Measurements from ENCODE around the gene SETD1A.
"Not testable (repeated sequence)": the region's sequence is repeated elsewhere in the genome, so short reads cannot be mapped to it uniquely, and the experiment has no call there.

The SETD1A gene

DNA sequence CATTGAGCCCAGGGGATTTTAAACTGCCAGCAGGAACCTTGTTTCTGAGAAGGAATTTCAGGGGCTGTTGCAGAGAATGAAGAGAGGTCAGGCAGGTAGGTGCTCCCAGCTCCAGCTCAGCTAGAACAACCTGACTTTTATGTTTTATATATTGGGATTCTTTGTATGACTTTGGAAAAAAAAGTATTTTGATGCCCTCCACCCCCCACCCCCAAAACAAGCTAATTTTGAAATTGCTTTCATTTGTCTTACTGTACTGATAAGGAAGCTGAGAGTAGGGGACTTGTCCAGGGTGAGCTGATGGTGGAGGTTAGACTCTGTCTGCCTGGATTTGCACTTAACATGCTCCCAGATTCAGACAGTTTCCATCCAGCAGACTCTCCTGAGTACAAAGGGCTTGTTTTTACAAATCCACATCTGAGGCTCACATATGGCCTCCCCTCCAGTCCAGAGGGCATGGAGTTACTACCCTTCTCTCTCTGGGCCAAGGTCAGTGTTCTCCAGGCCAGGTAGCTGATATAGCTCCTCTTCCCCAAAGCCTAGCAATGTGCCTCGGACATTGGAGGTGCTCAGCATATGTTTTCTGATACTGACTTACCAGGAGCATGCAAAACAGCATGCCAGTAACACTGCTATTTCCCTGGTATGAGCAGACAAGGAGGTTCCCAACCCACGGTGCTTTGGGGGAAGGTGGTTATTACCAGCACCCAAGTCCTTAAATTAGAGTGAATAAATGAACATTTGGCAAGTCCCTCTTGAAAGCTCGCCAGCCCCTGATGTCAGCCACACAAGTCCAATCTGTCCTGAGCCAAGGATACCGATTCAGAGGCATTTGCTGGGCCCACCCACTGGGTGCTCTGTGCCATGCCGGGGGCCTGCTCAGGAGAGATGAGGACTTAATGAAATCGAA lies 41.6 kb downstream of the SETD1A start:
- ATAC-seq (no peak), DNase-seq (no peak)

DNA sequence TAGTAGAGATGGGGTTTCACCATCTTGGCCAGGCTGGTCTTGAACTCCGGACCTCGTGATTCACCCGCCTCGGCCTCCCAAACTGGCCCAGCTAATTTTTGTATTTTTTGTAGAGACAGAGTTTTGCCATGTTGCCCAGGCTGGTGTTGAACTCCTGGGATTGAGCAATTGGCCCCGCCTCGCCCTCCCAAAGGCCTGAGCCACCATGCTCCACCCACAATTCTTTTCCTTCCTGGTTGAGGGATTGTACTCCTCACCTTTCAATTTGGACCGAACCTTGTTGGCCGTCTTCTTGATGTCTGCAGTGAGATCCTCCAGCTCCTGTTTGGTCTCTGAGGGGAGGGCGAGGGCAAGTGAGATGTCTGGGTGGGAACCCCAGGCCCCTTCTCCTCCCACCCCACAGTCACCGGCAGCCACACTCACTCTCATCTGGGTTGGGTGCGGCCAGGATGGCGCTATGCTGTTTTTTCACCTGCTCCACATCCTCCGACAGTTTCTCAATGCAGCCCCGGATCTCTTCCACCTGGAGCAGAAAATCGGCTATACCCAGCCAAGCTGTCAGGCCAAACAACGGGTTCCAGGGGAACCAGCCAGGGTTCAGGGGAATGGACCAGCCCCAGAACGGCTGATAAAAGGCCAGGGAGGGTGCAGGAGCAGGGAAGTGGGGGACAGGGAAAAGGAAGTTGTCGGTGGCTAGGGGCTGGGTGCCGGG lies 43.3 kb downstream of the SETD1A start:
- DNase-seq, result no peak
- ATAC-seq, result no peak

DNA sequence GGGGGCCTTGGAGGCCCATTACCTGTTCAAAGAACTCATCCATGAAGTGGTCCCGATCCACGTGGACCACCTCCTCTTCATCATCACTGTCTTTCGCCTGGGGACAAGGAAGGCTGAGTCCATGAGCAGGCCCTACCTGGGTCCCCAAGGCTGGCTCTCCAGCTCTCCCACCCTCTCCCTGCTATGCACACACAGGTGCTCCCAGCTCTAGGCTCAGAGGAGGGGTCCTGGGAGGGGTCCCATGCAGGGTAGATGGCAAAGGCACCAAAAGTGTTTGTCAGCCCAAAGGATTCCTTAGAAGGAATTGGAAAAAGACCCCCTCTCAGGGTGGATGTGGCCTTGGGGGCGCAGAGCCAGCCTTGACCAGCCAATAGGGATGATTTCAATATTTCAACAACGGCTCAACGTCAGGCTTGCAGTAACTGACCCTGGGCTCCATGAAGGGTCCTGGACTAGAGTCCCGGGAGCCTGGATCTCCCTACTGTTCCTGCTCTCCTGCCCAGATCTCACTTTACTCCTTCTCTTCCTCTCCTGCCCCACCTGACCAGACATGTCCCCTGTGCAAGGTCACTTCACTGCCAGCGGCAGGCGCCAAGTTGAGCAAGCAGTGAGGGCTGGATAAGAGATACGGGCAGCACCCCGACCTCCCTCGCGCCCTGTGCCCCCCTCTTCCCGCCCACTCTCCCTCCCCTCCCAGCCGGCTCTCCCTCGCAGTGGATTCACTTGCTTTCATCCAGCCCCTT lies 44.1 kb downstream of the SETD1A start:
- DNase-seq, result no peak
- ATAC-seq, result no peak

DNA sequence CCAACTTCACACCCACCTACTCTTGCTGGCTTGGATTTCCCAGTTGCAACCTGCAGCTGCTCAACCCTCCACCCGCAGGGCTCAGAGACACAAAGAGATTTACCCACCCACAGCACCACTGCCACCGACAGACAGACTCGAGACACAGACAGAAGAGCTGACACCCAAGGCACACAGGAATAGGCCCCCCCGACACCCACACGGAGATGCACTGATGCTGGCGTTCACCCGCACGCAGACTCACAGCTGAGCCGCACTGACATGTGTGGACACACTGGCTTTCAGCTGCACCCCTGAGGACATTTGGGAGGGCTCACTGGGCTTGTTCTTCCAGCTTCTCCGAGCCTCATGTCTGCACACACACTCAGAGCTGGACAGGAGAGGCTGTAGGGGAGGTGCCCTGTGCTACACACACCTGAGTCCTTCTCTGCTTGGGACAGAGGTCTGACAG lies 44.7 kb downstream of the SETD1A start:
- DNase-seq (no peak), ATAC-seq (no peak)

DNA sequence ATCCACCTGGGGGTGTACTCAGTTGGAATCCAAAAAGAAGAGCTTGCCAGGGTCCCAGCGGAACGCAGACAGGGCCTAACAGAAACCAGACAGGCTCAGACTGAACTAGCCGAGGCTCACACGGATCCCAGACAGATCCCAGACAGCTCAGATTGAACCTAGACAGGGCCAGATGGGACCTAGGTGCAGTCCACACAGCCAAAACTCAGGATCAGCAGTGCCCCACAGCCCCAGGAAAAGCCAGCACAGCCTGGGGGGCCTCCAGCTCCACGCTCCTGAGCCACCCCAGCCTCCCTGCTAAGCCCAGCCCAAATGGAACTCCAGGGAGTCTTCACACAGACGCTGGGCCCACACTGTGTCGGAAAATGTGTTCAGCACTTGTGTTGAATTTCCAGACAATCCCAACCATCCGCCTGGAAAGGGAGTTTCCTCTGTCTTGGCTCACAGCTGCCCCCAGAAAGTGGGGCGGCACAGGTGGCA lies 45.3 kb downstream of the SETD1A start:
- no peak for DNase-seq
- ATAC-seq, result no peak

DNA sequence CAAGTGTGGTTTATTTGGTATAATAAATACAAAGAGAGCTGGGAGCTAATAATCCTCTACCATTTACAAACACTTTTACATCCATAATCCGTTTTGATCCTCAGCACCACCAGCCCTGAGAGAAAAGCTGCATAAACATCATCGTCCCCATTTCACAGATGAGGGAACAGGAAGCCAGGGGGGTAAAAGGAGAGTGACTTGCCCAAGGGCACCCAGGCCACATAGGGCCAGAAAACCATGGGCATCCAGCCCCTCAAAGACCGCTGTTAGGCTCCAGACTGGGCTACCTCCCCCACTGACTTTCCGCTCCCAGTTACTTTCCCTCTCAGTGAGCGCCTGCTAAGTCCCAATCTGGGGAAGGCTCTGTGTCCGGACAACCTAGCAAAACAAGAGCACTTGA lies 46.2 kb downstream of the SETD1A start:
- DNase-seq, result no peak
- no peak for ATAC-seq

DNA sequence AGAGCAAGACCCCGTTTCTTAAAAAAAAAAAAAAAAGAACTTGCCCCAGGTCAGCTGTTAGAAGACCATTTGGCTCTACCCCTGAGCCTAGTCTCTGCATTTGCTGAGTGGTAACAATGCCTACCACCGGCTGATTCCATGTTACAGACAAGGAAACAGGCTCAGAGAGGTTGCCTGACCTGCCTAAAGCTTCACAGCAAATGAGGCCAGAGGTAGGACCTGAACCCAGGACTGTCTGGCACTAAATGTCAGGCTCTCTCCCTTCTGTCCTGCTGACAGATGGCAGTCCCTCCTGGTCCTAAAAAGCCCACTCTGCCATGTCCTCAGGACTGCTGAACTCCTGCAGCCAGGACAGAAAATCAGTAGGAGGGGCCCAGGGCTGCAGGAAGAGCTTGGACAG lies 47.1 kb downstream of the SETD1A start:
- ATAC-seq, result no peak
- DNase-seq, result no peak

DNA sequence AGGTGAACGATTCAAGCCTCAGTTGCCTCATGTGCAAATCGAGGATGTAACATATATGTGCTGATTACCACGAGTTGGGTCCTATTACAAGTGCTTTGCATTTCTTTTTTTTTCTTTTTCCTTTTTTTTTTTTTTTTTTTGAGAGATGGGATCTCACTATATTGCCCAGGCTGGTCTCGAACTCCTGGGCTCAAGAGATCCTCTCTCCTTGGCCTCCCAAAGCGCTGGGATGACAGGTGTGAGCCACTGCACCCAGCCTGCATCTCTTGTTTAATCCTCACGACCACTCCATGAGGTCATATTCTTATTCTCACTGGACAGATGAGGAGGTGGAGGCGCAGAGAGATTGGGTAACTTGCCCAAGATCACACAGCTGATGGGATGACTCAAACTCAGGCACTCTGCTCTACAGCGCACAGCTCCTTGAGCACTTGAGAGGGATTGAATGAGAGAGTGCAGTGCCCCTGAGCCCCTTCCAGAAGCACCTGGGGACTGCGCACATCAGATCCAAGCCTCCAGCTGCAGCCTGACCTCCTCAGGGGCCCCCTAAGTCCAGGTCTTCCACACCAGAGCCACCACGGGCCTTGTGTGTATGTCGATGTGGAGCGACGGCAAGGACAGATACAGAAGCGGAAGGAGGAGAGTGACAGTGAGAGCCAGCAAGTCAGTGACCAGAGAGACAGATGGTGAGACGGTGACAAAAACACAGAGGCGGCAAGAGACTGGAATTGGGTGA lies 48.0 kb downstream of the SETD1A start:
- DNase-seq (no peak), ATAC-seq (no peak)

DNA sequence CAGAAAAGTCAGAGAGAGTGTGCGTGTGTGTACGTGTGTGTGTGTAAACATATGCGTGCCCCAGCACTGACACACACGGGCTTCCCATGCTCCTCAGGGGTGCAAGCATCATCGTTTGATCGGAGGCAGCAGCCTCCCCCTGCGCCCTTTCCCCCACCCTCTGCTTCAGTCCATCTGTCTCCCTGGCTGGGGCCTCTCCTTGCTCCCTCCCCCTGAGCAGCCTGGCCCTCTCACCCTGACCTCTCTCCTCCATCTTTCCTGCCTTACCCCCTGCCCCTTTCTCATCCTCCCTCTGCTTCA lies 48.5 kb downstream of the SETD1A start:
- ATAC-seq (no peak), DNase-seq (no peak)

DNA sequence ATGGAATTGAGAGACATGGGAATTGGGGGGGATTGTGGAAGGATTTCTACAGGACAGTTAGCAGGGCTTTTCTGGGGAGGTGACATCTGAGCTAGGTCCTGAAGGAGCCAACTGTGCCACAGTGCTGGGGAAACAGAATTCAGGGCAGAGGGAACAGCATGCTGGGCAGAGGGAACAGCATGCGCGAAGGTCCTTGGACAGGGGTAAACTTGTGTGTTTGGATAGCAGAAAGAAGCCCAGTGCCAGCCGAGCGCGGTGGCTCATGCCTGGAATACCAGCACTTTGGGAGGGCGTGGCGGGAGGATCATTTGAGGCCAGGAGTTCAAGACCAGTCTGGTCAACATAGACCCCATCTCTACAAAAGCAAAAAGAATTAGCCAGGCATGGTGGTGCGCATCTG lies 49.0 kb downstream of the SETD1A start:
- no peak for ATAC-seq
- no peak for DNase-seq

DNA sequence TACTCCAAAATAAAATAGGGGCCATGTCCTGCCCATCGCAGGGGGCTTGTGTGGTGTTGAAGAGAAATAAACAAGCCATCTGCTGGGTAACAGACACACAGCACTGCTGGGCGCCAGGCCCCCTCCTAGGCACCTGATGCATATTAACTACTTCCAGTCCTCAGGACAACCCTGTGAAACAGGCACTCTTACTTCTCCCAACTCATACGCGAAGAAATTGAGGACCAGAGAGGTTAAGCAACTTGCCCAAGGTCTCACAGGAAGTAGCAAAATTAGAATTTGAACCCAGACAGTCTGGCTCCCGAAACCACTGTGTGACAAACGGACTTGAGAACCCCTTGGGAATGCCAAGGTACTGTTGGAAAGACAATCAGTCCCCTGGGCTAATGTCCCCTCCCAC lies 50.1 kb downstream of the SETD1A start:
- ATAC-seq, result no peak
- no peak for DNase-seq

DNA sequence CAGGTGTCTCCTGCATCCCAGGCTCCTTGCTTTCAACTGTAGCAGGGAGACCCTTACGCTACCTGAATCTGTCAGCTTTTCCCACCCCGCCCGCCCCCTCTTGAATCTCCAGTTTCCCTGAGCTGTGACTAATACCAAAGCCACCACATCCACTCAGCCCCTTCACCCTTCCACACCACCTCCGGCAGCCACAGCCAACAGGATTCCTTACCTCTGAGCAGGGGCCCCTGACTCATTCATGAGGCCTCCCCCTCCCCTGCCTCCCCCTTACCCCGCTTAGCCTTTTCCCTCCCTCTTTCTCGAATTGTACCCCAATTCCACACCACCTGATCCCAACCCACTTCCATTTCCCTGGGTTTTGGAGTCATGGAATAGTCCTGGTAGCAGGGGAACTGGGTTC lies 50.6 kb downstream of the SETD1A start:
- DNase-seq (no peak), ATAC-seq (no peak)

DNA sequence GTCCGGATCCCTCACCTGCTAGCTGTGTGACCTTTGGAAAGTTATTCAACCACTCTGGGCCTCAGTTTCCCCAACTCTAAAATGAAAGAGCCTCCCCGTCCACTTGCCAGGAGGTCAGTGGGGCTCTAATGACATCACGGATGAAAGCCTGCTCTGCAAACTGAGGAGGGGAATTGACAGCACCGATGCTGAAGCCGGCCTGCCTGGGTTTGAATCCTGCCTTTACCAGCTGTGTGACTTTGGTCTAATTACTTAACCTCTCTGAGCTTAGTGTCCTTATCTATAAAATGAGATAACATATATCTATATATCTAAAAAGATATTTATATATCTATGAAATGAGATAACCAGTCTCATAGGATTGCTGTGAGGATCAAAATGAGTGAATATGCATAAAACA lies 51.0 kb downstream of the SETD1A start:
- ATAC-seq (no peak), DNase-seq (no peak)

DNA sequence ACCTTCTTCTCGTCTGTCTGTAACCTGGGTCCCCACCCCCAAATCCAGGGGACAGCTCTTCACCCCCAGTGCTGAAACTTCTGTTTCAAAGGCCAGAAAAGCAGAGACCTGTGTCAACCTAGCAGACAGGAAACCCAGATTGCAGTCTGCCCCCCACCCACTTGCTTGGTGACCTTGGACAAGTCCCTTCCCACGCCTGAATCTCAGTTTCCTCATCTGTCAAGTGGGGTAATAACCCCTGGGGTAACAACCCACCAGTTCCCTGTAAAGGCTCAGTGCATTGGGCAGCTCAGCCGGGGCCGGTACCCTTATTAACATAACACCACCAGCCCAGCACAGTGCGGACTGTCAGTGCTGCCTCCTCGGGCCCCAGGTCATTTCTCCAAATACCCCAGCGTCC lies 51.6 kb downstream of the SETD1A start:
- DNase-seq (no peak), ATAC-seq (no peak)

DNA sequence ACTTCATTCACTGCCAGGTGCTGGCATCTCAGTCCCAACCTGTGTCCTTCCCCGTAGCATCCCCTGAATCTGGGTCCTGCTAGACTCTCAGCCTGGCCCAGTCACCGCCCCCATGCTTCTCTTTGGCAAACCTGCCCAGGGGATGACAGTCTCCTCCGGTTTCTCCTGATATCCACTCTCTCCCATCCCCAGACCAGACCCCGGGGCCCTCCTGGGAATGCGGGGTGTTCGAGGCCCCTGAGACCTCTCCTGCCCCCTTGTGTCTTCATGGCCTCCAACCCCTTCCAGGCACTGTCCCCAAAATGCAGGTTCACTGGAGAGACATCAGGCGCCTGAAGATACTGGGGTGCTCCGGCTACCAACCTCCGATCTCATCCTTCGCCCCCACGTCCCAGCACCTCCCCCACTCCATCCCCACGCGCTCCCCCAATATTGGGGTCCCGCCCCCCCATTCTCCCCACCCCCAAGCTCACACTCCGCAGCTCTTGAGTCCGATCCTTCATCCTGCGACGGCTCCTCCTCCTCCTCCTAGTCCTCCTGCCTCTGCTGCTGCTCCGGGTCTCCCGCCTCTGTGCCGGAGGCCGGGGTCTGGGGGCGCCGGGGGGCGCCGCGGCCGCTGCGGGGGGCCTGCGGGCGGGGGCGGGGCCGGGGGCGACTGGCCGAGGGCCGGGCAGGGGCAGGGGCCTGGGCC lies 52.5 kb downstream of the SETD1A start:
- no peak for ATAC-seq
- no peak for DNase-seq

DNA sequence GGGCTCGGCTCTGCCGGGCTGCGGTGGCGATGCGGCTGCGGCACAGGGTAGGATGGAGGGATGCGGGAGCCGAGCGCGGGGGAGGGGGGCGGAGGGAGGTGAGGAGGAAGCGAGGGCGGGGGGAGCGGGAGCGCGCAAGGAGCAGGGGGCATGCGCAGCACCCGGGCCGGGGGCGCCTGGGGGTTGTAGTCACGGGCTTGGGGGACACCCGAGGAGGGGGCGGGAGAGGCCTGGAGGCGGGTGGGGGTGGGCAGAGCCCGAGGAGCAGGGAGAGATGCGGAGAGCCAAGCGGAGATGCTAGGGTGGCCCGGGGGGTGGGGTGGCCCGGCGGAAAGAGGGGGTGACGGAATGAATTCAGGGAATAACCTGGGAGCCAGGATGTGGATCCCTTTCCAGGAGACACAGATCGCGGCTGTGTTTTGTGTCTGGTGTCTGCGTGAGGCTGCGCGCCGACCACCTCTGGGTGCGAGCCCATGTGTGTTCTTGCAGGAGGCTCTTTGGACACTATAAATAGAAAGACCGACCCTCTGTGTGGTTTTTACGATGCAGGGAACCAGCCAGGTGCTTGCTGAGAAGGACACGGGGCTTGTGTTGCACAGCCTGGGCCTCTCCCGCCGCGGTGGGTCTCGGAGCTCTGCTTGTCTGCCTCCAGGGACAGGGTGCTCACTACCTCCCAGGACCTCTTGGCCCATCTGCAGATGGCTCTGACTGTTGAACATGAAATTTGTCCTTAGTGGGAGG lies 53.2 kb downstream of the SETD1A start, which contains the start of gene STX1B:
Gene STX1B, minus strand, starts transcription at position 54 of the 741 bp plus-strand sequence. CDS start 242 bp downstream, outside the sequence.
- peak; percentile 20 for ATAC-seq
- DNase-seq, result peak; percentile 58

DNA sequence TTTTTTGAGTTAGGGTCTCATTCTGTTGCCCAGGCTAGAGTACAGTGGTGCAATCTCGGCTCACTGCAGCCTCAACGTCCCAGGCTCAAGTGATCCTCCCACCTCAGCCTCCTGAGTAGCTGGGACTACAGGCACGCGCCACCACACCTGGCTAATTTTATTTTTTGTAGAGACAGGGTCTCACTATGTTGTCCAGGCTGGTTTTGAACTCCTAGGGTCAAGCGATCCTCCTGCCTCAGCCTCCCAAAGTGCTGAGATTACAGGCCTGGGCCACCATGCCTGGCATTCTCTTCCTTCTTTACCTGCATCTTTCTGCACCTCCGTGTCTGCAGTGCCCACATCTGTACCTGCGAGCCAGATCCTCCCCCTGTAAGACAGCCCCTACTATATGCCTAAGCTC lies 54.3 kb downstream of the SETD1A start:
- not testable (repeated sequence) for ATAC-seq, DNase-seq

DNA sequence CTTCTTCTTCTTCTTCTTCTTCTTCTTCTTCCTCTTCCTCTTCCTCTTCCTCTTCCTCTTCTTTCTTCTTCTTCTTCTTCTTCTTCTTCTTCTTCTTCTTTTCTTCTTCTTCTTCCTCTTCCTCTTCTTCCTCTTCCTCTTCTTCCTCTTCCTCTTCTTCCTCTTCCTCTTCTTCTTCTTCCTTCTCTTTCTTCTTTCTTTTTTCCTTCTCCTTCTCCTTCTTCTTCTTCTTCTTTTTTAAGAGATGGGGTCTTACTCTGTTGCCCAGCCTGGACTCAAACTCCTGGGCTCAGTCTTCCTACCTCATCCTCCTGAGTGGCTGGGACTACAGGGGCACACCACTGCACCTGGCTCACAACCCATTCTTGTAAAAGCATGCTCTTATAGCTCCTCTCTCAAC lies 55.7 kb downstream of the SETD1A start:
- not testable (repeated sequence) for DNase-seq, ATAC-seq

DNA sequence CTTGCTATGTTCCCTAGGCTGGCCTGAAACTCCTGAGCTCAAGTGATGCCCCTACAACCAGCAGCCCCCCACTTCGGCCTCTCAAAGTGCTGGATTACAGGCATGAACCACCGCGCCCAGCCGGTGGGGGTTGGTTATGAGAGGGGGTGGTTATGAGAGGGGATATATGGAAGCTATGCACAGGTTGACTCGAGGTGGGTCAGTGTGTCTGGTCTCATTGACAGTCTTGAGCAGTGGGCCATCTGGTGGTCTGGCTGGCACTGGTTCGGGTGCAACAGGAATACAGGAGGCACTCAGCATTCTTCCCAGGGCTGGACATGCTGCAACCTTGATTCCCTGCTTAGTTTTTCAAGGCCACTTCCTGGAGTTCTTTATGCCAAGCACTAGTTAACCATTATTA lies 58.5 kb downstream of the SETD1A start:
- ATAC-seq (no peak), DNase-seq (no peak)

DNA sequence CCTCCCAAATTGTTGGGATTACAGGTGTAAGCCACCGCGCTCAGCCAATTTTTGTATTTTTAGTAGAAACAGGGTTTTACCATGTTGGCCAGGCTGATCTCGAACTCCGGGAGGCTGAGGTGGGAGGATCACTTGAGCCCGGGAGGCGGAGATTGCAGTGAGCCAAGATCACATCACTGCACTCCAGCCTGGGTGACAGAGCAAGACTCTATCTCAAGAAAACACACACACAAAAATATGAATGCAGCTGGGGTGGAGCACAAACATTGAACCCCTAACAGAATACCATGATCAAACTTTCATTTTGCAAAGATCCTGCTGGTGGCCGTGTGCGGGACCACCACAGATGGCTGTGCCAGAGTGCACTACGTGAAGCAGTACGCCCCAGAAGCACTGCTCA lies 60.2 kb downstream of the SETD1A start:
- not testable (repeated sequence) for ATAC-seq, DNase-seq

DNA sequence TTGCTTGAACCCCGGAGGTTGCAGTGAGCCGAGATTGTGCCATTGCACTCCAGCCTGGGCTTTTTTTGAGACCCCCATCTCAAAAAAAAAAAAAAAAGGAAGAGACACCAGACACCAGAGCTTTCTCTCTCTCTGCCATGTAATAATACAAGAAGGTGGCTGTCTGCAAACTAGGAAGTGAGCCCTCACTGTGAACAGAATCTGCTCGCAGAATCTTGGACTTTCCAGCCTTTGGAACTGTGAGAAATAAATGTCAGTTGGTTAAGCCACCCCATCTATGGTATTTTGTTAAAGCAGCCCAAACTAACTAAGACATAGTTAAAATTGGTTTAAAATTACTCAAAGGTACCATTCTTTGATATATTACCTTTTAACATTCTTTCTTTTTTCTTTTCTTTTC lies 63.0 kb downstream of the SETD1A start:
- no peak for DNase-seq
- ATAC-seq, result no peak
